ENCODE data around the gene GUCY1B1.

The GUCY1B1 gene

GRCh38 chr4:155800685-155801343 lies 42.0 kb downstream of the GUCY1B1 start:
- DNase-seq (ENCODE audit: low spot score), result no peak

- no peak for DNase-seq (ENCODE audit: low spot score)
Measured at GRCh38 chr4:155802190-155802959, 43.6 kb downstream of the GUCY1B1 start.

GRCh38 chr4:155805016-155805415 lies 46.2 kb downstream of the GUCY1B1 start:
- no peak for DNase-seq (ENCODE audit: low spot score)

GRCh38 chr4:155807021-155807420 lies 48.2 kb downstream of the GUCY1B1 start:
- no peak for DNase-seq (ENCODE audit: low spot score)

GRCh38 chr4:155809835-155810234 lies 51.0 kb downstream of the GUCY1B1 start:
- DNase-seq (ENCODE audit: low spot score), result peak; percentile 63

- no peak for DNase-seq (ENCODE audit: low spot score)
Measured at GRCh38 chr4:155811083-155811482, 52.3 kb downstream of the GUCY1B1 start.

GRCh38 chr4:155818639-155819038 lies 59.8 kb downstream of the GUCY1B1 start:
- DNase-seq (ENCODE audit: low spot score), result no peak

- no peak for DNase-seq (ENCODE audit: low spot score)
Measured at GRCh38 chr4:155819066-155819465, 60.2 kb downstream of the GUCY1B1 start.

- no peak for DNase-seq (ENCODE audit: low spot score)
Measured at GRCh38 chr4:155820887-155821518, 62.2 kb downstream of the GUCY1B1 start.

GRCh38 chr4:155822572-155822971 lies 63.8 kb downstream of the GUCY1B1 start:
- DNase-seq (ENCODE audit: low spot score), result no peak

- no peak for DNase-seq (ENCODE audit: low spot score)
Measured at GRCh38 chr4:155828628-155829027, 69.8 kb downstream of the GUCY1B1 start.

- no peak for DNase-seq (ENCODE audit: low spot score)
Measured at GRCh38 chr4:155832664-155833063, 73.8 kb downstream of the GUCY1B1 start.

GRCh38 chr4:155837203-155837796 lies 78.5 kb downstream of the GUCY1B1 start:
- no peak for DNase-seq (ENCODE audit: low spot score)

- DNase-seq (ENCODE audit: low spot score), result no peak
Measured at GRCh38 chr4:155842080-155842479, 83.3 kb downstream of the GUCY1B1 start.

- DNase-seq (ENCODE audit: low spot score), result no peak
Measured at GRCh38 chr4:155846929-155847328, 88.1 kb downstream of the GUCY1B1 start.

- DNase-seq (ENCODE audit: low spot score), result no peak
Measured at GRCh38 chr4:155849042-155849441, 90.2 kb downstream of the GUCY1B1 start.

GRCh38 chr4:155853189-155853588 lies 94.4 kb downstream of the GUCY1B1 start:
- no peak for DNase-seq (ENCODE audit: low spot score)

- no peak for DNase-seq (ENCODE audit: low spot score)
Measured at GRCh38 chr4:155854582-155855226, 95.9 kb downstream of the GUCY1B1 start.

- no peak for DNase-seq (ENCODE audit: low spot score)
Measured at GRCh38 chr4:155855897-155856296, 97.1 kb downstream of the GUCY1B1 start.

All from activated CD4-positive, alpha-beta T cell treated with anti-CD3 and anti-CD28 coated beads, Interleukin-2, Interleukin-4, amounts not matched to agents 100 ng/mL and 50 ng/mL, durations not matched to agents 16 hours and 8 hours (primary cell).